Glutamatergic neuron (in vitro differentiated cells): ENCODE data around the gene SUGP2. TPM values are rescaled to one million over a fixed set of nuclear protein-coding genes. Genes with fewer than 3 reads are reported as not detected.
A peak's percentile ranks its signal among the peaks of the same experiment; 100 is the strongest.

ENCODE experiments used
- DNase-seq: peaks from one replicate; pipeline ENCODE4 v3.0.0; 2022
- H3K27ac Mint-ChIP-seq: one replicate; pipeline ENCODE4 v1.8.0; 2020; ENCODE audit warnings: mild to moderate bottlenecking, mixed read lengths, inconsistent platforms; ENCODE audit not compliant: unreplicated experiment
- H3K27me3 Mint-ChIP-seq: one replicate; pipeline ENCODE4 v1.8.0; 2020; ENCODE audit warnings: mild to moderate bottlenecking, moderate library complexity, mixed read lengths, inconsistent platforms; ENCODE audit not compliant: unreplicated experiment
- H3K36me3 Mint-ChIP-seq: one replicate; pipeline ENCODE4 v1.8.0; 2020; ENCODE audit warnings: mild to moderate bottlenecking, mixed read lengths, inconsistent platforms; ENCODE audit not compliant: unreplicated experiment
- H3K4me1 Mint-ChIP-seq: one replicate; pipeline ENCODE4 v1.8.0; 2020; ENCODE audit warnings: mild to moderate bottlenecking, low read depth, mixed read lengths, inconsistent platforms; ENCODE audit not compliant: unreplicated experiment
- H3K4me3 Mint-ChIP-seq: one replicate; pipeline ENCODE4 v1.8.0; 2020; ENCODE audit warnings: mild to moderate bottlenecking, mixed read lengths, inconsistent platforms; ENCODE audit not compliant: unreplicated experiment
- H3K9me3 Mint-ChIP-seq: one replicate; pipeline ENCODE4 v1.8.0; 2020; ENCODE audit warnings: mild to moderate bottlenecking, moderate library complexity, mixed read lengths, inconsistent platforms; ENCODE audit not compliant: unreplicated experiment
- total RNA-seq: library from RNA; stranded (reverse); fragmentation: NEBNext Ultra II Directional; extraction: Animal tissue kit (Norgen Biotek cat#: 25700); gene quantifications from one replicate; pipeline ENCODE4 v1.2.1, GENCODE V29; 2021; ENCODE audit not compliant: unreplicated experiment
- TF ChIP-seq, protein P1 (sequence below): fragments of 200-600 bp; sonication (generic); IDR thresholded peaks from one replicate; pipeline ENCODE4 v1.5.0; 2021; ENCODE audit not compliant: partially characterized antibody, unreplicated experiment

Gene SUGP2
- total RNA-seq, 1 donor from 2014 or later, result 201 TPM

DNA sequence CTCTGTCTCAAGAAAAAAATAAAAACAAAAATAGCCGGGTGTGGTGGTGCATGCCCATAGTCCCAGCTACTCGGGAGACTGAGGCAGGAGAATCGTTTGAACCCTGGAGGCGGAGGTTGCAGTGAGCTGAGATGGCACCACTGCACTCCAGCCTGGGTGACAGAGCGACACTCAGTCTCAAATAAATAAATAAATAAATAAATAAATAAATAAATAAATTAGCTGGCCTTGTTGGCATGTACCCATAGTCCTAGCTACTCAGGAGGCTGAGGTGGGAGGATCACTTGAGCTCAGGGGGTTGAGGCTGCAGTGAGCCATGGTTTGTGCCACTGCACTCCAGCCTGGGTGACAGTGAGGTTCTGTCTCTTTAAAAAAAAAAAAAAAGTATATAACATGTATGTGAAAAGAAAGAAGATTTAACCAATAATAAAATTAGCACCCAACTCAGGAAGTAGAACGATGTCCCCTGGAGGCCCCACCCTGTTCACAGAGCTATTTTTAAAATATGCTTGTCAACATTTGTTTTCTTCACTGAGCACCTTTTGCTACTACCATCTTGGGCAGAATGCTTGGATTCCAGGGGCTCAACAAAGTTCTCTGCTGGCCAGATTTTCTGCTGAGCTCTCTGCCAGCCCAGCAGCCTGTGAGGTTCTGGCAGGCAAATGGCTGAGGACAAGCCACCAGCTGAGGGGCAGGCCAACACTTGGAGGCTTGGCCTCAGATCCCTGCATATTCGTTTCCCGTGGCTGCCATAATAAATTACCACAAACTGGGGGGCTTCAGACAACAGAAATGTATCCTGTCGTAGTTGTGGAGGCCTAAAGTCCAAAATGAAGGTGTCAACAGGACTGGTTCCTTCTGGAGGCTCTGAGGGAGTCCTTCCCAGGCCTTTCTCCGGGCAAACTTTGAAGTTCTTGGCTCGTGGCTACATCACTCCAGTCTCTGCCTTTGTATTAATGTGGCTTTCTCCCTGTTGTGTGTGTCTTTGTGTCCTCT, 35.6 kb upstream of the SUGP2 start:
- no peak overlapping the region for H3K27ac Mint-ChIP-seq
- H3K4me1 Mint-ChIP-seq, result peaks cover 14% of the 10 kb centered on the region
- no peak for DNase-seq
- H3K36me3 Mint-ChIP-seq, result no peaks in the 10 kb centered on the region
- H3K27me3 Mint-ChIP-seq, result peaks cover 8% of the 10 kb centered on the region
- TF ChIP-seq, protein P1, sequence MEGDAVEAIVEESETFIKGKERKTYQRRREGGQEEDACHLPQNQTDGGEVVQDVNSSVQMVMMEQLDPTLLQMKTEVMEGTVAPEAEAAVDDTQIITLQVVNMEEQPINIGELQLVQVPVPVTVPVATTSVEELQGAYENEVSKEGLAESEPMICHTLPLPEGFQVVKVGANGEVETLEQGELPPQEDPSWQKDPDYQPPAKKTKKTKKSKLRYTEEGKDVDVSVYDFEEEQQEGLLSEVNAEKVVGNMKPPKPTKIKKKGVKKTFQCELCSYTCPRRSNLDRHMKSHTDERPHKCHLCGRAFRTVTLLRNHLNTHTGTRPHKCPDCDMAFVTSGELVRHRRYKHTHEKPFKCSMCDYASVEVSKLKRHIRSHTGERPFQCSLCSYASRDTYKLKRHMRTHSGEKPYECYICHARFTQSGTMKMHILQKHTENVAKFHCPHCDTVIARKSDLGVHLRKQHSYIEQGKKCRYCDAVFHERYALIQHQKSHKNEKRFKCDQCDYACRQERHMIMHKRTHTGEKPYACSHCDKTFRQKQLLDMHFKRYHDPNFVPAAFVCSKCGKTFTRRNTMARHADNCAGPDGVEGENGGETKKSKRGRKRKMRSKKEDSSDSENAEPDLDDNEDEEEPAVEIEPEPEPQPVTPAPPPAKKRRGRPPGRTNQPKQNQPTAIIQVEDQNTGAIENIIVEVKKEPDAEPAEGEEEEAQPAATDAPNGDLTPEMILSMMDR, result no peak
- H3K9me3 Mint-ChIP-seq, result peaks cover 2% of the 10 kb centered on the region
- H3K4me3 Mint-ChIP-seq, result no peak overlapping the region

DNA sequence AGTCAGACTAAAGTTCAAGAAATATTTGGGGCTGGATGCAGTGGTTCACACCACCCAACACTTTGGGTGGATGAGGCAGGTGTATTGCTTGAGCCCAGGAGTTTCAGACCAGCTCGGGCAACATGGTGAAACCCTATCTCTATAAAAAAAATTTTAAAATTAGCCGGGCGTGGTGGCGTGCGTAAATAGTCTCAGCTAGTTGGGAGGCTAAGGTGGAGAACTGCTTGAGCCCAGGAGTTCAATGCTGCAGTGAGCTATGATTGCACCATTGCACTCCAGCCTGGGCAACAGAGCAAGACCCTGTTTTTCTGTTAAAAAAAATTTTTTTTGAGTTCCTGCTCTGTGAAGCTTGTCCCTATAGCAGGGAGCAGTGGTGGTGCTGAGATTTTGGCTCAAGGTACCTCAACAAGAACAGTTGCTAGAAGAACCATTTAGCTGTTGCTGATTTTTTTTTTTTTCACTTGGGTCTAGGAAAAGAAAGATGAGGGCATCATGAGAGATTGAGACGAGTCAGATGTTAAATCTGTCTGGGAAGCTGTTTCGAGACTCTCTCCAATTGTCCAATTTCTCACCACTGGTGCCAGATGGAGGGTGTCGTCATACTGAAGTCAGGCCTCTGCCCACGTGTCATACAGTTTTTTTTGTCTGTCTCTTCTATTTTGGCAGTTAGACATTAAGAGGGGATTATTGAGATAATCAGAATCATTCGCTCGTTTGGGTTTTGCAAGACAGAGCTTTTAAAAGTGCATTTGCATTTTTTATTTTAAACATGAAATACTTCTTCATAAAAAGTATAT, 34.2 kb upstream of the SUGP2 start:
- Mint-ChIP-seq H3K4me1 (peaks cover 12% of the 10 kb centered on the region), H3K27me3 (peaks cover 7% of the 10 kb centered on the region), H3K9me3 (peaks cover 2% of the 10 kb centered on the region), H3K36me3 (no peaks in the 10 kb centered on the region), H3K27ac (no peak overlapping the region), H3K4me3 (no peak overlapping the region)
- DNase-seq, result no peak
- TF ChIP-seq, protein P1, result no peak

DNA sequence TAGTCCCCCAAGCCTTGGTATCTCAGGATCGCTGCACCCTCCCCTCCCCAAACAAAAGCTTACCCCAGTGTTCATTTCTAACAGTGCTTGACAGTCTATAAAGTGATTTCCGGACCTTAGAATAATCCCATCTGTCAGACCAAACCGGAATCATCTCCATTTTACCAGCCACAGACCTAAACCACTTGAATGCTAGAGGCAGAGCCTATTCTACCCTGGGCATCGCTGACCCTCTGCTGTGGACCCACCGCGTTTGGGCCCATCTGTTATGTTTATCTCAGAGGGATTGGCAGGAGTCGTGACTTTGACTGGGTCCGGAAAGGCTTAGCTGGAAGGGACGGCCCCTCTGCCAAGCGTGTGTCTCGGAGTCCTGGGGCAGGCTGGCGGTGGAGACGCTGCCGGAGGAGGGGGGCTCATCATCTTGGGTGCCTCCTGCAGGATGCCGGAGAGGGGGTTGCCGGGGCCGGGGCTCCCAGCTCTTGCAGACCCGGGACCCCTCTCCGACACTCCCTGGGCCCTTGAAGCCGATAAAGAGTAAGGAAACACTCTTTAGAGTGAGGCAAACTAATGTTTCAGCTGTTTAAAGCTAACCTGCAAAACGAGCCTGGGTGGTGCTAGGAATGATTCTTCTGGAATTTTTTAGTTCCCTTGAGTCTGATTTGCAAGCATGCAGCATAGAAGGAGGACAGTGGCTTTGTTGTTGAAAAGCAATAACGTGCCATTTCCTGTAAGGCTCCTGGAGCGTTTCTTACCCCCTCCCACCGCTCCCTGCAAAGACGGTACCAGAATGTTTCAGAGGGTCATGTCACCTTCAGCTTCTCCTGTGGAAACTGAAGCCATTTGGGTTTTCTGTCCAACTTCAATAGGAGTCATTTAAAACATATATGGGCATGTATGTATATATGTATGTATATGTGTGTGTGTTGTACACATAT, 31.8 kb upstream of the SUGP2 start:
- Mint-ChIP-seq H3K27me3 (peaks cover 7% of the 10 kb centered on the region), H3K9me3 (peaks cover 1% of the 10 kb centered on the region), H3K27ac (peak overlapping the region; percentile 31), H3K36me3 (no peaks in the 10 kb centered on the region), H3K4me1 (peaks cover 13% of the 10 kb centered on the region), H3K4me3 (peak overlapping the region; percentile 90)
- TF ChIP-seq, protein P1, result no peak
- peak; percentile 34 for DNase-seq

GRCh38 chr19:19064098-19064722, 30.9 kb upstream of the SUGP2 start:
- H3K27ac Mint-ChIP-seq, result peak overlapping the region; percentile 31
- peaks cover 11% of the 10 kb centered on the region for H3K27me3 Mint-ChIP-seq

More at GRCh38 chr19:19064098-19064722, 30.9 kb upstream of the SUGP2 start:
- DNase-seq, result no peak
- H3K36me3 Mint-ChIP-seq, result no peaks in the 10 kb centered on the region
- H3K9me3 Mint-ChIP-seq, result peaks cover 1% of the 10 kb centered on the region
- peaks cover 13% of the 10 kb centered on the region for H3K4me1 Mint-ChIP-seq
- peak overlapping the region; percentile 90 for H3K4me3 Mint-ChIP-seq
- TF ChIP-seq, protein P1, result no peak
